HFF-Myc (cell line): ENCODE measurements around the gene TAAR2.

Experiments
- DNase-seq: peaks from one replicate; pipeline ENCODE4 v3.0.0-alpha.2; 2011; ENCODE audit warnings: low read depth; ENCODE audit errors: extremely low read depth
- H3K4me3 ChIP-seq: replicated peaks from 2 replicates; pipeline ENCODE4 v1.5.1; 2011; ENCODE audit warnings: low read depth, mild to moderate bottlenecking, control low read depth, low read length
- CTCF ChIP-seq: IDR thresholded peaks from 2 replicates; pipeline ENCODE4 v1.5.1; 2012; ENCODE audit warnings: mild to moderate bottlenecking, low read depth, low read length, control low read depth; ENCODE audit errors: missing control alignments

The TAAR2 gene

GRCh38 chr6:132570221-132570777 is 53.8 kb downstream of the TAAR2 start, which contains the start of gene TAAR6:
Gene TAAR6 (plus strand): TSS chr6:132570322. CDS start chr6:132570322, 0 bp downstream.
- no peak for TF ChIP-seq CTCF

GRCh38 chr6:132569170-132569569 is 54.9 kb downstream of the TAAR2 start:
- no peak overlapping the region for H3K4me3 ChIP-seq
- no peak for TF ChIP-seq CTCF
- no peak for DNase-seq

More at GRCh38 chr6:132570221-132570777, 53.8 kb downstream of the TAAR2 start, which contains the start of gene TAAR6:
- no peak within 1 kb of the TSS for H3K4me3 ChIP-seq
- DNase-seq = no peak

- no peak for TF ChIP-seq CTCF
Observed at GRCh38 chr6:132568611-132569010, 55.5 kb downstream of the TAAR2 start.

DNA sequence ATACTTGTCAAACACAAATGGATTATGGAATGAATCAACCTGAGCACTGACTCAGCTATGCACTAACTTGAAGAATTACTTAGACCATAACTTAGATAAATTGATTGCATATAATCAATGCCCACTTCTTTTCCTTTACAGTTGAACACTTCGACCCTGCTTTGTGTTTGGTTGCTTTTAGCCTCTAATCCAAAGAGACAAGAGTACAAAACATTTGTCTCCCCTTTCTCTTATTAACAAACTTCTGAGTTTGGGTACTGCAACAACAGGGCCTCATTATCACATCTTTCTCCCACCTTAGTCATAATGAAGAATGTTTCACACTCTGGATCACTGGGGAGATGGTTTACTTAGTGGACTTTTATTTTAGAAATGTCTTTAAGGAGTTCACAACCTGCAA is 56.5 kb downstream of the TAAR2 start:
- no peak for DNase-seq
- H3K4me3 ChIP-seq = no peak overlapping the region
- TF ChIP-seq CTCF = no peak

More at GRCh38 chr6:132568611-132569010, 55.5 kb downstream of the TAAR2 start:
- DNase-seq = no peak
- no peak overlapping the region for H3K4me3 ChIP-seq
